ENCODE results near the gene CDHR5.

CDHR5 gene

DNA sequence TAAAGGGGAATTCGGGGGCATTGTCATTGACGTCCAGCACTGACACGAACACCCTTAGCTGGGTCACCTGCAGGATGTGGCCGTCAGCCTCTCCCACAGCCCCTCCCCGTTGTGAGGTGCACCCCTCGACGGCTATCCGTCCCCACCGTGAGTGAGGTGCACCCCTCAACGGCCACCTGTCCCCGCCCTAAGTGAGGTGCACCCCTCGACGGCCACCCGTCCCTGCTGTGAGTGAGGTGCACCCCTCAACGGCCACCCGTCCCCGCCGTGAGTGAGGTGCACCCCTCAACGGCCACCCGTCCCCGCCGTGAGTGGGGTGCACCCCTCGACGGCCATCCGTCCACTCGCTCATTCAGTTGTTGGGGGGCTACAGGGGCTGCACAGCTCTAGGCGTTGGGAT is 2.9 kb downstream of the CDHR5 start:
- no peak for DNase-seq

DNA sequence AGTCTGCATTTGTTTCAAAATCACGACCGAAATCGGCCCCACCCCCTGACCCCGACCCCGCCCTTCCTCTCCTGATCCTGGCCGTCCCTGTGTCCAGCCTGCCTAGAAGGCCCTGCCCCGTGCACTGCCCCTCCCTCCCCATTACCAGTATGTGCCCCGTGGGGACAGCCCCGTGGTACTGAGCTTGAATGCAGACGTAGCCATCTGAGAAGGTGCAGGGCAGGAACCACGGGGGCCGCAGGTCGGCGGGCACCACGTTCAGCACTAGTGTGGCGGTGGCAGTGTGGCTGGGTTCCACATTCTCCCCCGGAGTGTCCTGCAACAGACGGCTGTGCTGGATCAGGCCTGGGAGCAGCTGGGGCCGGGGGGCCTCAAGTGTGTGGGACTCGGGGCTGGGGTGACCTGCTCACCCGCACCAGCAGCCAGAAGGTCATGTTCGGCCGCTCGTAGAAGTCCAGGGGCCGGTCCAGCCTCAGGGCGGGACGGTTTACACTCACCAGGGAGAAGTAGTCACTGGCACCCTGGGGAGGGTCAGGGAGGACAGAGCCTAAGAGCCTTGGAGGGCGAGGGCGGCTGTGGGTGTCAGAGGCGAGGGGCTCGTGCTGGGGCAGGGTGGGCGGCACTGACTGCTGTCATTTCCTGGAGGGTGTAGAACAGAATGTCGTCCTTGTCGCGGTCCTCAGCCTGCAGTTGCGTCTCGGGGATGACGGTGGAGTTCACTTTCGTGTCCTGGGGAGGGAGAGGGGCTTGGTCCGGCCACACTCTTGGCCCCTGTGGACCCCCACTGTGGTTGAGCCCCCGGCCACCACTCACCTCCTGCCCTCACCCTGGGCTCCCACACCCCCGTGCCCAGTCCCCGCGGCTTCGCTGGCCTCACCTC is 3.6 kb downstream of the CDHR5 start:
- DNase-seq: no peak

DNA sequence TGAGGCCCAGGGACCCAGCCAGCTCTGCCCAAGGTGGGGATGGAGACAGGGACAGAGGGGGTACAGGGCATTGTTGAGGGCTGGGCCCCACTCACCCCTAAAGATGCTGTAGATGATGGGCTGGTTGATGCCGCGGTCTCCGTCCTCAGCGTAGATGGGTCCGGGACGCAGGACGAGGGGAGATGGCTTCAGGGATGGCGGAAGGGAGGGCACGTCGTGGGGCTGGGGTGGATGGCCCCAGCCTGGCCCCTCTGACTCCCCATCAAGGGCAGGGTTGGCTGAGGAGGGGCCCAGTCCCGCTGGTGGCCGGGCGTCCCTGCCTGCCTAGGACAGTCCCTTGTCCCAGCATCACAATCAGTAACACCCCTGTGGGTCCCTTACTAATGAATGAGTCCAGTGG is 4.6 kb downstream of the CDHR5 start:
- DNase-seq: no peak

DNA sequence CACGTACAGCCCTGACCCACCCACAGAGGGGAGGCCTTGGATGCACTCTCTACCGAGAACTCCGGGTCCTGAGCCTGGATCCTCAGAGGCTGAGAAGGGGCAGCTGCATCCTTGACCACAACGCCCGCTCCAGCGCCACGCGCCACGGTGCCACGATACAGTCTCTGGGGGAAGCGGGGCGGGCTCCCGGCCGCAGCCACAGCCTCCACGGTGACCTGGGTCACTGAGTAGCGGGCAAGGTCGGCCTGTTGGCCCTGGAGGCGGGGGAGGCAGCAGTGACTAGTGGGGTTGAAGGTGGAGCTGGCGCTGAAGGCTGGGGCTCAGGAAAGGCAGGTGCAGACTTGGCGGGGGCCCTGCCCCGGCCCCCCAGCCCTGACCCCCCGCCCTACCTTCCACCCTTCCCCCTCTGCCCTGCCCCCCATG is 5.1 kb downstream of the CDHR5 start:
- no peak for DNase-seq

DNA sequence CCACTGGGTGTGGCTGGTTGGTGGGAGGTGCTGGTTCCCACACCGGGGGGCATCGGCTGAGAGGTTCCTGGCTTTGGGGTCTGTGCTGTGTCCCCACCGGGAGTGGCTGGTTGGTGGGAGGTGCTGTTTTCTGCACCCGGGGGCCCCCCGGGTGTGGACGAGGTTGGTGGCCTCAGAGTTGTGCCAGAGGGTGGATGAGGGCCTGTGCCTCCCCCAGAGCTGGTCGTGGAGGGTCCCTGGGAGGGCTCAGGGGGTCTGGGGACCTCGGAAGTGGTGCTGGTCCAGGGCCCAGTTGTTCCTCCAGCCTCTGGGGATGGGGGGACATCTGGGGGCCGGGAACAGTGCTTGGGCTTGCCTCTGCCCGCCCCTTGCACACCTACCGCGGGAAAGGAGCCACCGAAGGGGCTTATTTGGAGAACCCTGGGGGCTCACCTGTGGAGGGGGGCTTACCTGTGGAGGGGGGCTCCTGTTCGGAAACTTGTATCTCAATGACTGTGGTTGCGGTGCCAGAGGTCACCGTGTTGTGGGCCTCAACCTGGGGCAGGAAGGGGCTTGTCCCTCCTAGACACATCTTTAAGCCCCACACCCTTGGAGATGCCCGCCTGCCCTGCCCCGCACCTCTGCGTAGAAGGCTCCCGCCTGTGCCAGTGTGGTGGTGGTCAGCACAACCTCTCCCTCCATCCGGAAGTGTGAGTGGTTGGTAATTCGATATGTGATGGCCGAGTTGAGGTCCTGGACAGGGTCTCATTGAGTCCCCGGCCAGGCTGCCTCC is 5.7 kb downstream of the CDHR5 start:
- no peak for DNase-seq

DNA sequence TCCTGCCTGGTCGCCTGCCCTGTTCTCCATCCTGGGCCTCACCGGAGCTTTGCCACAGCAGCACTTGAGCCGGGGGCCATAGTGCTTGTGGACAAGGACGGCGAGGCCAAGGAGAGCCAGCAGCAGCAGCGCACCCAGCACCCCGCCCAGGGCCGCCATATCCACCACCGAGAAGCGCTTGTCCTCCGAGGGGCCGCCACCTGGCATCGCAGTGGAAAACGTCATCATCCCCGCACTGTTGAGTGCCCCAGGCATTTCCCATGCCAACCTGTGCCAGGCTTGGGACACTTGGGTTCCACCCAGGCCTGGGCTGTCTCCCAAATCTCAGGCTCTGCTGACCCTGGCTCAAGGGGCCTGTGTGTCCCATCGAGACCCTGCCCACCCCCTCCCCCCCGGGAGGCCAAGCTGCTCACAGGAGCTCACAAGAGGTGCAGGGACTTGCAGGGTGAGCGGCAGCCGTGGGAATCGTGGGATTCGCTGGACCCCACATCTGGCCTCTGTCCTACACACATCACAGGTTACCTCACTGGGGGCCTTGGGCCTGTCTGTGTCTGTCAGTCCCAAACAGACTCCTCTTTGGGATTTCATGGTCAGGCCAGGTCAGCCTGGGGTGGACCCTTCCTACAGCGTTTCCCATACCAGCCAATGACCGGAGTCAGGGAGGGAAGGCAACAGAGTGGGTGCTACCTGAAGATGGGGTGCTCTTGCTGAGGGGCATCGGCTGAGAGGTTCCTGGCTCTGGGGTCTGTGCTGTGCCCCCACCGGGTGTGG is 6.7 kb downstream of the CDHR5 start:
- no peak for DNase-seq

DNA sequence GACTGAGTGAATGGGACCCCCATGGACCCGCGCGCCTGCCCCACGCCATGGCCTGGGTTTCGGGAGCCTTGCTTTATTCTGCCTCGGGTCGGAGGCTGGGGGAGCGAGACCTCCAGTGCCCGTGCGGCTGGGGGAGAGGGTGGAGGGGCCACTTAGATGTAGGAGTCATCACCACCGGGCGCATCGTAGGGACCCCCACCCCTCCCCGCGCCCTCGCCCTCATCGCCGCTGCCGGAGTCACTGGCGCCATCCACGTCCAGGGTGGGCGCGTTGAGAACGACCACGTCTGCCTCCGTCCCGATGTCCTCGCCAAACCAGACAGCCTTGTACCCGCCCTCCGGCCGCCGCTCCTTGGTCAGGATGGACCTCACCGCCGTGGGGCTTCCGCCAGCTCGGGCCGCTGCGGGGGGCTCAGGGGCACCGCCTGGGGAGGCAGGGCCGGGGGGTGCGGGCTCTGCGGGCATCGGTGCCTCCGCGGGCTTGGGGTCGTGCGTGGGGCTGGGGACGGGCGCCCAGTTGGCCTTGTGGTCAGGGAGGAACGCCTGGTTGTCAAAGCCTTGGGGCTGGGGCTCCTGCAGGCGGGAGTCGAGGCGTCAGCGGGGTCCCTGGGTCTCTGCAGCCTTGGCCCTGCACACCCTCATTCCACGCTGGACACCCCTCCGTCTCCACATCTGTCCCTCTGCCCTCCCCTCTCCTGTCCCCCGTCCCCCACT is 7.4 kb downstream of the CDHR5 start:
- no peak for DNase-seq

DNA sequence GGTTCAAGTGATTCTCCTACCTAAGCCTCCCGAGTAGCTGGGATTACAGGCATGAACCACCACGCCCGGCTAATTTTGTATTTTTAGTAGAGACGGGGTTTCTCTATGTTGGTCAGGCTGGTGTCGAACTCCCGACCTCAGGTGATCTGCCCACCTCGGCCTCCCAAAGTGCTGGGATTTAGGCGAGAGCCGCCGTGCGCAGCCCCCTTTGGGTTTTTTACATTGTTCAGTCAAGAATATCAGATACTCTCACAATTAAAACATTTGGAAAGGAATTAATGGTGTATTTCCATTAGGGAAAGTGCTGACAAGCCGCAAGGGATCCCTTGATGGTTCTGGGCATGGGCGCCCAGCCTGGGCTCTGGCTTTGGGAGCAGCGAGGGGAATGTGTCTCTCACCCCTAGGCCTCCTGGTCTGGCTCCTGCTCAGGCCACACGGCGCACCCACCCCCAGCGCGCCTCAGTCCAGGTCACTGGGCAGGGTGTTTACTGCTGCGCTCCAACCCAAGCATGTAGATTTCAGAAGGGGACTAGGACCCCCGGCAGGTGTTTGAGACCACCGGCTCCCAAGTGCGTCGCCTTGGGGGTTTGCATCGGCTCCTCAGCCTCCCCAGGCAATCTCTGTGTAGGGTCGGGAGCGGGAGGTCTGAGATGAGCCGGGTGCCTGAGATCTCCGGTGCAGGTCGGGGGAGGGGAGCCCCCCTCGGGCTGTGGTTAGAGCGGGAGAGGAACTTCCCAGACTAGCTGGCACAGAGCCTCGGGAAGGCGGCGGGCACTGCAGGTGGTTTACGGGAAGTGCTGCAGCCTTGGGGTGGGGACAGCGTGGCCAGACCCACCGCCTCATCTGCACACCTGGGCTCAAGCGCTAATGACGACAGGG is 8.2 kb downstream of the CDHR5 start:
- DNase-seq: no peak

DNA sequence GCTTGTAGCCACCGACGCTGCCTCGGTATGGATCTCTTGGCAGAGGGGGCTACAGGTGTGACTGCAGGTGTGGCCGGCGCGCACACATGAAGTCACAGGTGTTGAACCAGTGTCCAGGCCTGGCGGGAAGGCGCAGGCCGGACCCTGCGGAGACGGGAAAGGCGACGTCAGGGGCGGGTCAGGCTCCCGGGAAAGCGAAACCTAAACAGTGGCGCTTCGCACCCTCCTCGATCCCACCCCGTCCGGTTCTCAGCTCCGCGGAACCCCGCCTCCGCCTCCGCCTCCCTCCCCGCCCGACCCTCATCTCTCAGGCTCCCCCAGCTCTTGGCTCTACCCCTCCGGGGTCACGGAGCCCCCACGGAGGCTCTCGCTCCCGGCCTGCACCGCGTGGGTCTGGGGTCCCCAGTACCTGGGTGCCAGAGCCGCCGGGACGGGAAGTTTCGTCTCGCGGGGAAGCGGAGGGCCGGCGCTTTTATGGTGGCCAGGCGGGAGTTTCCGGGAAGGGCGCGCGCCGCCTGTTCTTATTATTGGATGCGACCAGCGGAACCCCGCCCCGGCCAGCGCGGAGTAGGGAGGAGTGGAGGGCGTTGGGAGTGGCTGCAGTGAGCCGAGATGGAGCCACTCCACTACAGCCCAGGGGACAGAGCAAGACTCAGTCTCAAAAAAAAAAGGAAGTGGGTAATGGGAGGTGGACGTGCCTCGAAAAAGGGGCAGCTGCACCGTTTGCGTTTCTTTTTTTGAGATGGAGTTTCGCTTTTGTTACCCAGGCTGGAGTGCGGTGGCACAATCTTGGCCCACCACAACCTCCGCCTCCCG is 9.0 kb downstream of the CDHR5 start, which contains the start of gene IRF7:
TSS of gene IRF7 (minus strand) at position 447 of the 816 bp plus-strand sequence. CDS start 586 bp downstream, outside the sequence.
- peak; percentile 94 for DNase-seq

DNA sequence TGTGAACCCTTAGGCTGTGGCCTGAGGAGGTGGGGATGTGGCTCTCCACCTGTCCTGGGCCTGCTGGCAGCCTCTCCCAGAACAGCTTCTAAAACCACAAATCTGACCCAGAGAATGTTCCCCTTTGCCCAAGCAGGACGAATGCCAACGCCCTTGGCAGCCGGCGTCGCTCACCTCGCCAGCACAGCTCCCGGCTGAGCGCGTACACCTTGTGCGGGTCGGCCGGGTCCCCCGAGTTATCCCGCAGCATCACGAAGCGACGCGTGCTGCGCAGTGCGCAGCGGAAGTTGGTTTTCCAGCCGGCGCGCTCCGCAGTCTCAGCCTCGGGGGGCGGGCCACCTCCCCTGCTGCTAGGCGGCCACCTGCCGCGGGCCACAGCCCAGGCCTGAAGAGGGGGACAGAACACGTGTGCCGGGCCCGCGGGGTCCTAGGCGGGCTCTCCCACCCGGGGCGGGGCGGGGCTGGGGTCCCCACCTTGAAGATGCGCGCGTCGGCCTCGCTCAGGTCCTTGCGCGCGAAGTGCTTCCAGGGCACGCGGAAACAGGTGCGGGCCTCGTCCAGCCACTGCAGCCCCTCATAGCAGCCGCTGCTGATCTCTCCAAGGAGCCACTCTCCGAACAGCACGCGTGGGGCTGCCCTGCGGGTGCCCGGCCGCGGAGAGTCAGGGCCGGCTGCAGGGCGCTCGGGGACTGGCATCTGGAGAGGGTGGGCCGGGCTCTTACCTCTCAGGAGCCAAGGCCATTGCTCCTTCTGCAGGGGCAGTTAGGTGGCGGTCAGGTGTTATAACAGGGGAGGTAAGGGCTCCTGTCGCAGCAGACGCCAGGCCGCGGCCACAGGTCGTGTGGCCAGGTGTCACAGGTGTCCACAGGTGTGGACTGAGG is 9.9 kb downstream of the CDHR5 start:
- DNase-seq: no peak

DNA sequence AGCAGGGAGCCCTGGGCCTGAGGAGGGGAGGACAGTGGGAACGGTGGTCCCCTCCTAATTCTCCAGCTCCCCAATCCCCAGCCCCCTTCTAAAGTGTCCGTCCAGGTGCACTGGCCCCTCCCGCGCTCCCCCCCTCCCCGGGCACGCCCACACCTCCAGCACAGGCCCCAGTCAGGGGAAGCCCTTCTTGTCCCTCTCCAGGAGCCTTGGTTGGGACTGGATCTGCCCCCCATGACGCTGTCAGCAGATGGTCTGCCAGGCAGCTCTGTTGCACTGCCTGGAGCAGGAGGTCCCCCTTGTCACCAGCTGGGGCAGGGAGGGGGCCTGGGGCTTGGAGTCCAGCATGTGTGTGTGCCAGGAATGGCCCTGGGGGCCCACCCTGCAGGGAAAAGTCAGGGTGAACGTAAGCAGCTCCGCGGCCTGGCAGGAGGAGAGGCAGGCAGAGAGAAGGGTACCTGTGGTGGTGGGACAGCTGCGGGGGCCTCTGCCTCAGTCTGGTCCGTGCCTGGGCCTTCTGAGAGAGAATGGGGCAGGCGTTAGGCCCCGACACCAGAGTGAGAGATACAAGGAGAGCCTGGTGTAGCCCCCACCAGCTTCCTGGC is 10.6 kb downstream of the CDHR5 start:
- peak; percentile 13 for DNase-seq

DNA sequence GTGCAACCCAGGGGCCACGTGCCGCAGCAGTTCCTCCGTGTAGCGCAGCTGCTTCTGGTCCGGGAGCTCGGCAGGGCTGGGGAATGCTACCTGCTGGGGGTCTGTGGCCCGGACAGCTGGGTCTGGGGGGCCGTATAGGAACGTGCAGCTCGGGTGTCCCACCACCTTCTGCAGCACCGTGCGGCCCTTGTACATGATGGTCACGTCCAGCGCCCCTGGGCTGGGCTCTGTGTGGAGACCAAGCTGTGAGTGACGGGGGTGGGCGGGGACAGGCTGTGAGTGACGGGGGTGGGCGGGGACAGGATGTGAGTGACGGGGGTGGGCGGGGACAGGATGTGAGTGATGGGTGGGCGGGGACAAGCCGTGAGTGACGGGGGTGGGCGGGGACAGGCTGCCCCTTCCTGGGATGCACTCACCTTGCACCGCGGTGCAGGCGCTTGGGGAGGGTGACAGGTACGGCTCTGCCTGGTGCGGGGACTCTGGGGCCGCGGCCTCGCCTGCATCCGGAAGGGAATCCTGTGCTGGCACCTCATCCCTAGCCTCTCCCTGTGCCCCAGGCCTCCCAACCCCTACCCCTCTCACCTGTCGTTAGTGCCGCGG is 11.3 kb downstream of the CDHR5 start:
- DNase-seq: peak; percentile 98

DNA sequence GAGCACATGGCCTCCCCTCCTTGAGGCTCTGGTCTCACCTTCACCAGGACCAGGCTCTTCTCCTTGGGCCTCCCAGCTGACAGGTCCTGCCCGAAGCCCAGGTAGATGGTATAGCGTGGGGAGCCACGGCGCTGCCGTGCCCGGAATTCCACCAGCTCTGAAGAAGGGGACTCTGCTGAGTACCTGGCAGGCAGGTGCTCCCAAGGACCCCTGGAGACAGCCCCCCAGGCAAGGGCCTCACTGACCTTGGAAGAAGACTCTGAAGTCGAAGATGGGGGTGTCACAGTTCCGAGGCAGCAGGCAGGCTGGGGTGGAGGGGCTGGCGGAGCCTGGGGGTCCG is 11.8 kb downstream of the CDHR5 start:
- no peak for DNase-seq

DNA sequence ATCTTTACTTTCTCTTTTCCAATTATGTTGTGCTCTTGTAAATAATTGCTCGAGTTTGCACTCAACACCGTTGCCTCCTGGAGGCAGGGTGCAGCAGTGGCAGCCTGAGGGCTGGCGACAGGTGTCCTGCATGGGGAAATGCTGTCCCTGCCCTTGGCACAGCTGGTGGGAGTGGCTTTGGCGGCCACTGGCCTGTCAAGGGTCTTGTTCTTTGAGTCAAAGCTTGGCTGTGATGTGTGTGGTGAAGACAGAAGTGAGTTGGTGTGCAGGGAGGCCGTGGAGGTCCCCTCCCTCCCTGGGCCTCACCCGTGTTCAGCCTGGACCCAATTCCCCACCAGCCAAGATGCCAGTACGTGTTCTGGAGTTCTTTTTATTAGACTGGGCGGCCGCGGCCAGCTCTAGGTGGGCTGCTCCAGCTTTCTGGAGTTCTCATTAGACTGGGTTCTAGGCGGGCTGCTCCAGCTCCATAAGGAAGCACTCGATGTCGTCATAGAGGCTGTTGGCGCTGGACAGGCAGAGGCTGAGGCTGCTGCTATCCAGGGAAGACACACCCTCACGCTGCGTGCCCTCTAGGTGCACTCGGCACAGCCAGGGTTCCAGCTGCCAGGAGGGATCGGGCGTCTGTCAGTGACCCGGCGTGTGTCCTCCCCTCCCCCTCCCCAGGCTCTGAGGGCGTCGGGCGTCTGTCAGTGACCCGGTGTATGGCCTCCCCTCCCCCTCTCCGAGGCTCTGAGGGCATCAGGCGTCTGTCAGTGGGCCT is 12.4 kb downstream of the CDHR5 start:
- DNase-seq: peak; percentile 25

DNA sequence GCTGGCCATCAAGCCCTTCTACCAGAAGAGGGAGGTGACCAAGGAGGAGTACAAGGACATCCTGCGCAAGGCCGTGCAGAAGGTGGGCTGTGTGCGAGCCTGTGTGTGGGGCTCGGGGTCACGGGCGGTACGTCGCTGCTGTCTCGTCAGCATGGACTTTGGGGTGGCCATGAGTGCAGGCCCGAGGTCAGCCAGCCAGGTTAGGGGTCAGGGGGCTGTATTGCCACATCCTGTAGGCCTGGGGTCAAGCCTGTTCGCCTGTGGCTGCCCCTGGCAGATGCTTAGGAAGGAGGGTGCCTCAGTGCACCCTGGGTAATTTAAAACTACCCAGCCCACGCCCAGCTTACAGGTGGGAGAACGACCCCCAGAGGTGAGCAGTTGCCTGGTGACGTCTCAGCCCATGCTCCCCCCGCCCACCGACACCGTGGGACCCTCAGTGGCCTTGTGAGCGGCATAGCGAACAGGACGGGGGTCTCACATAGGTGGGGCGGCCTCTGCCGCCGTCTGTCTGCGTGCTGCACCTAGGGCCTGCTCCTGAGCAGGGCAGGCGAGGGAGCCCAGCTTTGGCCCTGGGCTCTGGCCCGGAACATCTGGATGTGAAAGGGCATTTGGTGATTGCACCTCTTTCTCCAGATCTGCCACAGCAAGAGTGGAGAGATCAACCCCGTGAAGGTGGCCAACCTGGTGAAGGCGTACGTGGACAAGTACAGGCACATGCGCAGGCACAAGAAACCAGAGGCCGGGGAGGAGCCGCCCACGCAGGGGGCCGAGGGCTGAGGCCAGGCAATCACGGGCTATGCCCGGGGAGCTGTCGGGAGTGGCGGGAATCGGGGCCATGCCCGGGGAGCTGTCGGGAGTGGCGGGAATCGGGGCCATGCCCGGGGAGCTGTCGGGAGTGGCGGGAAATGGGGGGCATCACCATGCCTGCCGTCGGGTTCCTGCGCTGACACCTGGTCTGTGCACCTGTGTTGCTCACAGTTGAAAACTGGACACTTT is 13.5 kb downstream of the CDHR5 start:
- DNase-seq: no peak

DNA sequence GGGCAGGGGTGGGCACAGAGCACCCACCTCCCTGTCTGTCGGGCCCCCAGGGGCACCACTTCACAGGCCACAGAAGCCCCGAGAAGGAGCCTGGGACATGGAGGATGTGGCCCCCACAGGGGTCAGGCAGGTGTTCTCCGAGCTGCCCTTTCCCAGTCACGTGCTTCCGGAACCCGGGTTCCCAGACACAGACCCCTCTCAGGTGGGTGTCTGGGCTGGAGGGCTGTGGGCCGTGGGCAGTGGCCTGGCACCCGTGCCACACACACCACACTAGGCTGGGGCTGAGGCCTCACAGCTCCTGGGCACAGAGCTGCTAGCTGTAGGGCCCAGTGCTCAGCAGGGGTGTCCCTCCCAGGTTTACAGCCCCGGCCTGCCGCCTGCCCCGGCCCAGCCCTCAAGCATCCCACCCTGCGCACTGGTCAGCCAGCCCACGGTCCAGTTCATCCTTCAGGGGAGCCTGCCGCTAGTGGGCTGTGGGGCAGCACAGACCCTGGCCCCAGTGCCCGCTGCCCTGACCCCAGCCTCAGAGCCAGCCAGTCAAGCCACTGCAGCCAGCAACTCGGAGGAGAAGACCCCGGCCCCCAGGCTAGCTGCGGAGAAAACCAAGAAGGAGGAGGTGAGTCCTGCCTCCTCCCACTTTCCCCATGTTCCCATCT is 14.5 kb downstream of the CDHR5 start:
- no peak for DNase-seq
